Transverse colon (tissue), 4 donors: ENCODE measurements around the gene SMAD6. TPM values are rescaled to one million over a fixed set of nuclear protein-coding genes. Genes with fewer than 3 reads are reported as not detected.

Experiments
- DNase-seq: peaks from one replicate; pipeline ENCODE4 v3.0.0-alpha.2; 2019
- H3K27ac ChIP-seq, 4 donors: fragments of 200-600 bp; sonication (generic); 2 replicates each; pipeline ENCODE4 v1.5.1; 2016 to 2018; ENCODE audit warnings: inconsistent platforms in 4 of 4
- H3K27me3 ChIP-seq: fragments of 200-600 bp; sonication (generic); 2 replicates; pipeline ENCODE4 v1.5.1; 2017; ENCODE audit warnings: inconsistent platforms
- H3K36me3 ChIP-seq, 4 donors: fragments of 200-600 bp; sonication (generic); 2 replicates each; pipeline ENCODE4 v1.5.1; 2017 to 2019; ENCODE audit warnings: inconsistent platforms in 4 of 4
- H3K4me1 ChIP-seq, 4 donors: fragments of 200-600 bp; sonication (generic); 2 replicates each; pipeline ENCODE4 v1.5.1; 2017 to 2020; ENCODE audit warnings: inconsistent platforms in 4 of 4
- H3K4me3 ChIP-seq, 4 donors: fragments of 200-600 bp; sonication (generic); 1 replicate in 1 of 4; 2 replicates in 3 of 4; pipeline versions ENCODE4 v1.5.1 to v1.6.1; 2017 to 2019; ENCODE audit warnings: inconsistent platforms in 4 of 4
- H3K9me3 ChIP-seq, 2 donors: fragments of 200-600 bp; sonication (generic); 2 replicates each; pipeline ENCODE4 v1.5.1; 2017 to 2019; ENCODE audit warnings: inconsistent platforms in 2 of 2
- CTCF ChIP-seq, 5 experiments: fragments of 200-600 bp in 3 of 5; fragments of 450-650 bp in 2 of 5; sonication (generic) in 3 of 5; IDR thresholded peaks; 1 replicate in 2 of 5; 2 replicates in 3 of 5; pipeline ENCODE4 v1.5.1; 2016 to 2017; ENCODE audit warnings: antibody characterized with exemption in 5 of 5, inconsistent platforms in 3 of 5, mild to moderate bottlenecking in 2 of 5, moderate library complexity in 1 of 5
- EP300 ChIP-seq: sonication (generic); formaldehyde crosslinking; IDR thresholded peaks from one replicate; pipeline ENCODE4 v1.6.1; 2017; ENCODE audit warnings: antibody characterized with exemption, low read depth
- POLR2A ChIP-seq: fragments of 450-650 bp; IDR thresholded peaks from one replicate; pipeline ENCODE4 v1.6.1; 2016; ENCODE audit warnings: antibody characterized with exemption, mild to moderate bottlenecking, moderate library complexity
- POLR2AphosphoS5 ChIP-seq, 3 donors: sonication (generic); formaldehyde crosslinking; IDR thresholded peaks; one replicate each; pipeline ENCODE4 v1.6.1; 2016; ENCODE audit warnings: antibody characterized with exemption in 3 of 3
- WGBS, 2 donors: methylation state at CpG; one replicate each; pipeline ENCODE4 v1.1.5; 2018; ENCODE audit warnings: low coverage in 1 of 2; 5-methylcytosine and 5-hydroxymethylcytosine counted together
- in situ Hi-C, 4 donors: fragments of 200-750 bp; cut with MboI; loops; one replicate each; pipeline versions ENCODE4 v1.15.0 to v1.15.1; 2017; ENCODE audit warnings: low sequenced_read_pairs in 3 of 4, low pct_ligation_motif_present in 1 of 4, low pct_unique_long_range_greater_than_20kb in 1 of 4
- intact Hi-C: fragments of 100-400 bp; cut with DNase I; formaldehyde crosslinking; loops from one replicate; pipeline ENCODE4 v1.15.1; 2023; ENCODE audit warnings: low total_unique reads
- total RNA-seq, 4 donors: library from RNA; depleted of rRNA; stranded (reverse); fragments of >200 nt; gene quantifications; one replicate each; pipeline ENCODE4 v1.1.0, GENCODE V29; 2016

SMAD6 gene
- total RNA-seq, 4 donors from 2014 or later: 6.7 to 214 (median 9.3) TPM

- in situ Hi-C loops: loop anchor here in 2 of 4 donors (10.0 to 25.0 kb wide), 2 partner anchors 152 to 159 kb away; no protein-coding TSS in a partner anchor
These were observed 62.2 kb downstream of the SMAD6 start for GRCh38 chr15:66764072-66764786.

GRCh38 chr15:66765478-66766281 lies 63.6 kb downstream of the SMAD6 start:
- Histone ChIP-seq H3K36me3 (no peaks in the 10 kb centered on the region), H3K4me1 (peaks cover 36 to 67% (median 47%) of the 10 kb centered on the region in 4 donors), H3K9me3 (no peaks in the 10 kb centered on the region), H3K27ac (peak overlapping the region; percentile 20 to 59 (median 36)), H3K4me3 (no peak overlapping the region), H3K27me3 (no peaks in the 10 kb centered on the region)
- TF ChIP-seq CTCF (IDR thresholded peaks at IDR 0.05) (peak in 1 of 5 experiments; percentile 10), POLR2AphosphoS5 (IDR thresholded peaks at IDR 0.05) (no peak)
- WGBS, 2 donors: 28 to 30% methylated on average over 5 to 13 of the region's 13 CpGs
- in situ Hi-C loops: loop anchor here in 2 of 4 donors (10.0 to 25.0 kb wide), 2 partner anchors 153 to 161 kb away; no protein-coding TSS in a partner anchor
- intact Hi-C loops: no loop called here
- DNase-seq: peak; percentile 67

More at GRCh38 chr15:66764072-66764786, 62.2 kb downstream of the SMAD6 start:
- H3K27me3 ChIP-seq: no peaks in the 10 kb centered on the region
- WGBS, 2 donors: 77 to 79% methylated on average over 10 to 12 of the region's 12 CpGs
- H3K9me3 ChIP-seq: no peaks in the 10 kb centered on the region
- peaks cover 35 to 57% (median 43%) of the 10 kb centered on the region in 4 donors for H3K4me1 ChIP-seq
- H3K36me3 ChIP-seq: no peaks in the 10 kb centered on the region
- intact Hi-C loops: no loop called here
- H3K27ac ChIP-seq: peak overlapping the region; percentile 64 to 75 (median 71)
- H3K4me3 ChIP-seq: no peak overlapping the region
- no peak for DNase-seq
- TF ChIP-seq POLR2AphosphoS5 (IDR thresholded peaks at IDR 0.05) (no peak), EP300 (no peak), CTCF (IDR thresholded peaks at IDR 0.05) (no peak)

GRCh38 chr15:66766282-66767230 lies 64.5 kb downstream of the SMAD6 start:
- DNase-seq: no peak
- H3K9me3 ChIP-seq: no peaks in the 10 kb centered on the region
- H3K36me3 ChIP-seq: no peaks in the 10 kb centered on the region
- intact Hi-C loops (no loop called here), in situ Hi-C loops (loop anchor here in 2 of 4 donors (10.0 to 25.0 kb wide), 2 partner anchors 154 to 162 kb away; no protein-coding TSS in a partner anchor)
- peak overlapping the region; percentile 1 to 59 (median 36) for H3K27ac ChIP-seq
- H3K4me1 ChIP-seq: peaks cover 45 to 67% (median 53%) of the 10 kb centered on the region in 4 donors
- H3K4me3 ChIP-seq: no peak overlapping the region
- TF ChIP-seq POLR2A (no peak), CTCF (IDR thresholded peaks at IDR 0.05) (peak in 1 of 5 experiments; percentile 1)
- 52 to 88% methylated on average over 1 to 7 of the region's 7 CpGs for WGBS, 2 donors
- no peaks in the 10 kb centered on the region for H3K27me3 ChIP-seq
